H1 (cell line): ENCODE data around the gene ZSWIM6. TPM values are rescaled to one million over a fixed set of nuclear protein-coding genes. Genes with fewer than 3 reads are reported as not detected.

ENCODE experiments used
- CTCF ChIA-PET: fragments of 300-600 bp; sonication (Branson Sonifier 250); formaldehyde crosslinking; loops from one replicate; lab custom pipeline; 2021; ENCODE audit not compliant: partially characterized antibody; lab: Charles Lee
- POLR2A ChIA-PET: fragments of 300-600 bp; sonication (Branson Sonifier 250); formaldehyde crosslinking; loops from one replicate; lab custom pipeline; 2021; ENCODE audit warnings: inconsistent platforms; ENCODE audit not compliant: partially characterized antibody; lab: Charles Lee
- DNase-seq, 2 experiments: peaks; one replicate each; pipeline versions ENCODE4 v3.0.0 to v3.0.0-alpha.2; 2010 to 2022; ENCODE audit warnings: low spot score in 2 of 2, low read depth in 1 of 2, mixed read lengths in 1 of 2
- FAIRE-seq: peaks from 2 replicates; lab custom pipeline; 2011; peaks lifted over from hg19 to GRCh38; lab: Jason Lieb, UNC
- H2AFZ ChIP-seq: 2 replicates; pipeline ENCODE4 v1.8.1; 2012; ENCODE audit warnings: low read length, inconsistent platforms
- H2AK5ac ChIP-seq: 2 replicates; pipeline ENCODE4 v1.6.1; 2013; ENCODE audit warnings: low read depth, low read length
- H2BK120ac ChIP-seq: replicated peaks from 2 replicates; pipeline ENCODE3; 2013; ENCODE audit warnings: low read depth, low read length, inconsistent platforms
- H2BK12ac ChIP-seq: 2 replicates; pipeline ENCODE4 v1.6.1; 2013; ENCODE audit warnings: low read depth, low read length
- H2BK15ac ChIP-seq: 2 replicates; pipeline ENCODE4 v1.6.1; 2013; ENCODE audit warnings: low read length
- H2BK20ac ChIP-seq: 2 replicates; pipeline ENCODE4 v1.6.1; 2013; ENCODE audit warnings: low read length
- H2BK5ac ChIP-seq: 2 replicates; pipeline ENCODE4 v1.6.1; 2013; ENCODE audit warnings: low read depth, low read length
- H3K14ac ChIP-seq: 2 replicates; pipeline ENCODE4 v1.6.1; 2013; ENCODE audit warnings: inconsistent platforms; ENCODE audit not compliant: insufficient read length
- H3K18ac ChIP-seq: 2 replicates; pipeline ENCODE4 v1.6.1; 2013; ENCODE audit warnings: low read length; ENCODE audit errors: extremely low read depth
- H3K23ac ChIP-seq: 2 replicates; pipeline ENCODE4 v1.6.1; 2013; ENCODE audit warnings: inconsistent platforms; ENCODE audit not compliant: insufficient read length
- H3K23me2 ChIP-seq: 2 replicates; pipeline ENCODE4 v1.6.1; 2013; ENCODE audit warnings: low read depth, low read length
- H3K27ac ChIP-seq: 2 replicates; pipeline ENCODE4 v1.6.1; 2011; ENCODE audit warnings: low read depth, low read length, inconsistent platforms
- H3K27me3 ChIP-seq, 4 experiments: replicated peaks in 1 of 4; 1 replicate in 1 of 4; 2 replicates in 3 of 4; pipeline versions ENCODE4 v1.6.1 to v1.8.1; 2011 to 2013; ENCODE audit warnings: low read length in 3 of 4, mild to moderate bottlenecking in 3 of 4, inconsistent platforms in 2 of 4, mixed read lengths in 2 of 4, moderate library complexity in 1 of 4; ENCODE audit not compliant: control insufficient read depth in 3 of 4, insufficient read depth in 3 of 4; ENCODE audit errors: extremely low read depth in 1 of 4
- H3K36me3 ChIP-seq, 4 experiments: 2 replicates each; pipeline versions ENCODE4 v1.6.1 to v1.8.1; 2011 to 2013; ENCODE audit warnings: mild to moderate bottlenecking in 4 of 4, low read length in 3 of 4, moderate library complexity in 2 of 4, control low read depth in 1 of 4, inconsistent platforms in 1 of 4; ENCODE audit not compliant: insufficient read depth in 4 of 4, control insufficient read depth in 2 of 4
- H3K4ac ChIP-seq: replicated peaks from 2 replicates; pipeline ENCODE3; 2013; ENCODE audit warnings: low read length, low read depth, mixed read lengths, inconsistent platforms; ENCODE audit not compliant: insufficient read length
- H3K4me1 ChIP-seq, 4 experiments: replicated peaks in 1 of 4; 1 replicate in 1 of 4; 2 replicates in 3 of 4; pipeline versions ENCODE4 v1.6.1 to v1.8.1; 2011 to 2013; ENCODE audit warnings: low read length in 3 of 4, inconsistent platforms in 2 of 4, mixed read lengths in 1 of 4; ENCODE audit not compliant: insufficient read depth in 4 of 4, control insufficient read depth in 3 of 4
- H3K4me2 ChIP-seq, 2 experiments: 2 replicates each; pipeline versions ENCODE4 v1.6.1 to v1.8.1; 2011 to 2013; ENCODE audit warnings: low read depth in 2 of 2, low read length in 2 of 2, control low read depth in 1 of 2, inconsistent platforms in 1 of 2, mild to moderate bottlenecking in 1 of 2; ENCODE audit not compliant: insufficient read depth in 1 of 2
- H3K4me3 ChIP-seq, 4 experiments: fragments of 200-600, 300-600 bp in 1 of 4; sonication (generic), shearing (Covaris generic), sonication (Bioruptor Twin) in 1 of 4; 2 replicates each; pipeline versions ENCODE4 v1.5.1 to v1.8.1; 2011 to 2016; ENCODE audit warnings: low read length in 4 of 4, low read depth in 3 of 4, control low read depth in 2 of 4, inconsistent platforms in 2 of 4, mild to moderate bottlenecking in 2 of 4, mixed read lengths in 1 of 4, moderate library complexity in 1 of 4; ENCODE audit not compliant: insufficient read depth in 2 of 4; ENCODE audit errors: extremely low read depth in 1 of 4
- H3K56ac ChIP-seq: replicated peaks from 2 replicates; pipeline ENCODE3; 2013; ENCODE audit warnings: low read depth, mild to moderate bottlenecking, mixed read lengths, low read length, inconsistent platforms; ENCODE audit not compliant: insufficient read length
- H3K79me1 ChIP-seq: 2 replicates; pipeline ENCODE4 v1.6.1; 2013; ENCODE audit warnings: low read depth, low read length, control low read depth
- H3K79me2 ChIP-seq, 2 experiments: 2 replicates each; pipeline versions ENCODE4 v1.6.1 to v1.8.1; 2012 to 2013; ENCODE audit warnings: low read length in 2 of 2, mild to moderate bottlenecking in 2 of 2, inconsistent platforms in 1 of 2; ENCODE audit not compliant: insufficient read depth in 2 of 2, control insufficient read depth in 1 of 2
- H3K9ac ChIP-seq, 4 experiments: replicated peaks in 1 of 4; 1 replicate in 1 of 4; 2 replicates in 3 of 4; pipeline versions ENCODE4 v1.6.1 to v1.8.1; 2011 to 2013; ENCODE audit warnings: low read depth in 3 of 4, low read length in 3 of 4, control low read depth in 2 of 4, mild to moderate bottlenecking in 2 of 4, moderate library complexity in 2 of 4, inconsistent platforms in 1 of 4; ENCODE audit errors: extremely low read depth in 1 of 4
- H3K9me3 ChIP-seq, 2 experiments: 2 replicates each; pipeline versions ENCODE4 v1.6.1 to v1.8.1; 2012 to 2013; ENCODE audit warnings: mild to moderate bottlenecking in 2 of 2, moderate library complexity in 2 of 2, control low read depth in 1 of 2, inconsistent platforms in 1 of 2, low read depth in 1 of 2, low read length in 1 of 2, mixed read lengths in 1 of 2; ENCODE audit not compliant: insufficient read depth in 2 of 2
- H4K20me1 ChIP-seq, 2 experiments: replicated peaks in 1 of 2; 2 replicates each; pipeline versions ENCODE3 to v1.8.1; 2011 to 2013; ENCODE audit warnings: inconsistent platforms in 2 of 2, low read length in 2 of 2, mild to moderate bottlenecking in 1 of 2; ENCODE audit not compliant: insufficient read depth in 2 of 2, control insufficient read depth in 1 of 2
- H4K5ac ChIP-seq: 2 replicates; pipeline ENCODE4 v1.6.1; 2013; ENCODE audit warnings: low read length, low read depth, mixed read lengths, inconsistent platforms; ENCODE audit not compliant: insufficient read length
- H4K8ac ChIP-seq: 2 replicates; pipeline ENCODE4 v1.8.0; 2013; ENCODE audit warnings: mild to moderate bottlenecking, moderate library complexity, low read length, inconsistent platforms; ENCODE audit not compliant: insufficient read depth; ENCODE audit errors: extremely low read depth
- H4K91ac ChIP-seq: replicated peaks from 2 replicates; pipeline ENCODE3; 2013; ENCODE audit warnings: low read length, mixed read lengths, inconsistent platforms; ENCODE audit not compliant: insufficient read length
- RAD21 ChIP-seq, 2 experiments: IDR thresholded peaks in 1 of 2; conservative IDR thresholded peaks in 1 of 2; 2 replicates each; pipeline ENCODE4 v1.6.1; 2011; ENCODE audit warnings: low read depth in 2 of 2, low read length in 2 of 2, improper control_type of control experiment in 1 of 2, inconsistent platforms in 1 of 2, mild to moderate bottlenecking in 1 of 2, moderate library complexity in 1 of 2
- WGBS, 2 experiments: shearing (Covaris generic) in 1 of 2; methylation state at CpG; one replicate each; pipeline versions ENCODE4 v1.1.6 to v1.1.7; 2013 to 2015; ENCODE audit warnings: low lambda C conversion rate in 2 of 2, mixed read lengths in 2 of 2, inconsistent platforms in 1 of 2, low coverage in 1 of 2, missing lambda C conversion rate in 1 of 2; ENCODE audit not compliant: insufficient replicate concordance in 2 of 2, insufficient coverage in 1 of 2, insufficient read length in 1 of 2; ENCODE audit errors: extremely low coverage in 1 of 2, missing lambda C conversion rate in 1 of 2; 5-methylcytosine and 5-hydroxymethylcytosine counted together
- polyA plus RNA-seq, 7 experiments: library from polyadenylated mRNA; depleted of rRNA in 3 of 7; stranded (reverse) in 5 of 7; unstranded in 2 of 7; fragments of >200 nt in 5 of 7; fragments of 200-250 nt in 2 of 7; gene quantifications; 1 replicate in 5 of 7; 2 replicates in 1 of 7; 4 replicates in 1 of 7; pipeline versions ENCODE4 v1.2.1 to v1.2.3, GENCODE V29; 2011 to 2013; ENCODE audit warnings: missing spikeins in 2 of 7, mixed read lengths in 2 of 7
- total RNA-seq: library from RNA; stranded (reverse); fragmentation: NEBNext Ultra II Directional; extraction: Animal tissue kit (Norgen Biotek cat#: 25700); gene quantifications from 2 replicates; pipeline ENCODE4 v1.2.1, GENCODE V29; 2021

ZSWIM6 gene
- total and polyA plus RNA-seq, 2 of the 8 experiments (the other 6 are each of a cell fraction or from before 2014, with no cell fraction given): 7.9 to 12.4 TPM

- Histone ChIP-seq H2AFZ (no peak overlapping the region), H4K5ac (no peak overlapping the region), H3K23ac (no peak overlapping the region), H2BK120ac (no peak overlapping the region), H3K36me3 (no peaks in the 10 kb centered on the region), H2BK15ac (no peak overlapping the region), H2BK20ac (no peak overlapping the region), H3K18ac (no peak overlapping the region), H3K27ac (no peak overlapping the region), H3K79me2 (no peaks in the 10 kb centered on the region), H3K4ac (no peak overlapping the region), H3K9ac (no peak overlapping the region), H4K20me1 (no peaks in the 10 kb centered on the region), H4K91ac (no peak overlapping the region), H2BK5ac (no peak overlapping the region), H2BK12ac (no peak overlapping the region), H2AK5ac (no peak overlapping the region), H3K4me2 (no peak overlapping the region), H4K8ac (no peak overlapping the region), H3K4me1 (no peaks in the 10 kb centered on the region), H3K14ac (no peak overlapping the region), H3K56ac (no peak overlapping the region), H3K9me3 (0 out of 4 replicates have a peak, but pooled peaks cover 0 to 5% of the 10 kb centered on the region in 2 experiments), H3K27me3 (no peaks in the 10 kb centered on the region), H3K23me2 (no peaks in the 10 kb centered on the region), H3K79me1 (no peaks in the 10 kb centered on the region), H3K4me3 (no peak overlapping the region)
- DNase-seq: no peak
- 87% methylated on average over 4 of the region's 4 CpGs; no CpG with 5 or more reads in 1 of the 2 experiments for WGBS, 2 experiments
- CTCF ChIA-PET: interaction anchor here (1.1 kb wide), 1 partner anchor 14 kb away, joined by 3 read pairs; no protein-coding TSS in a partner anchor
- no peak for FAIRE-seq
- POLR2A ChIA-PET: no interaction called here
- TF ChIP-seq RAD21 (IDR thresholded peaks at IDR 0.05 in 1 of 2, conservative IDR thresholded peaks at IDR 0.05 in 1 of 2; ENCODE audit: low read depth in 2 of 2, low read length in 2 of 2): no peak
Observed at GRCh38 chr5:61589946-61590345, 257.9 kb downstream of the ZSWIM6 start.
